ENCODE measurements around the gene NCOA7. TPM values are rescaled to one million over a fixed set of nuclear protein-coding genes. Genes with fewer than 3 reads are reported as not detected.

NCOA7 gene
- total RNA-seq, 4 donors from 2014 or later = 6.8 to 14.9 (median 13.3) TPM

DNA sequence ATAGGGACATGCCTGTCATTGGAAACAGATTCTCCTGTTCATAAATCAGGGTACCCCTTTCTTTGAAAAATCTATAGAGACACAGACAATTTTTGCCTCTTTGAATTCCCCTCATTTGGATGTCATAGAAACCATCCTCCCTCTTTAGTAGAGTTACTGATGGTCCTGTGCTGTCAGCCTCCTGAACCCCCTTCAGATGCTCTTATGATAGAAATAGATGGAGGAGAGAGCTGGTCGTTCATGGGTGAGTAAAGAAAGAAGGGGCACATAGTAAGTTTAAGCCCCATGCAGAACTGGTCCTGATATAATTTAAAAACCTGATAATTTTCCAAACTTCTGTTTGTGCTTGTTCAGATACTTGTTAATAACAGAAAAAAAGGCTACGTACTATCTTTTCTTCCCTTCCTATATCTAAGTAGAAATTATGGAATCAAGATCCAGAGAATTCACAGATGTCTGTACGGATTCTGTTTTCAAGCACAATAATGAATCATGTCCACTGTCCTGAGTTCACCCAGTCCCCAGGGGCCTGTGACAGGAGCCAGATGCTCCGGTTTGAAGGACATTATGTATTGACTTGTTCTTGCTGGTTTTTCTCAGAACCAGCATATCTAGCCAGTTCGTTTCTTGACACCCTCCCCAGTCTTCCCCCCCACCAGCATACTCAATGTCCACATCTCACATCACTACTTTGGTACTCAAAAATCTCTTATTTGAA lies 78.1 kb downstream of the NCOA7 start:
- no peak overlapping the region for H3K4me3 ChIP-seq (ENCODE audit: low read depth, poor library complexity, severe bottlenecking)
- WGBS, 2 donors = 63 to 67% methylated on average over 5 of the region's 5 CpGs
- intact Hi-C loops (cut with DNase I; ENCODE audit: low total_unique reads) = no loop called here
- TF ChIP-seq, protein P1, sequence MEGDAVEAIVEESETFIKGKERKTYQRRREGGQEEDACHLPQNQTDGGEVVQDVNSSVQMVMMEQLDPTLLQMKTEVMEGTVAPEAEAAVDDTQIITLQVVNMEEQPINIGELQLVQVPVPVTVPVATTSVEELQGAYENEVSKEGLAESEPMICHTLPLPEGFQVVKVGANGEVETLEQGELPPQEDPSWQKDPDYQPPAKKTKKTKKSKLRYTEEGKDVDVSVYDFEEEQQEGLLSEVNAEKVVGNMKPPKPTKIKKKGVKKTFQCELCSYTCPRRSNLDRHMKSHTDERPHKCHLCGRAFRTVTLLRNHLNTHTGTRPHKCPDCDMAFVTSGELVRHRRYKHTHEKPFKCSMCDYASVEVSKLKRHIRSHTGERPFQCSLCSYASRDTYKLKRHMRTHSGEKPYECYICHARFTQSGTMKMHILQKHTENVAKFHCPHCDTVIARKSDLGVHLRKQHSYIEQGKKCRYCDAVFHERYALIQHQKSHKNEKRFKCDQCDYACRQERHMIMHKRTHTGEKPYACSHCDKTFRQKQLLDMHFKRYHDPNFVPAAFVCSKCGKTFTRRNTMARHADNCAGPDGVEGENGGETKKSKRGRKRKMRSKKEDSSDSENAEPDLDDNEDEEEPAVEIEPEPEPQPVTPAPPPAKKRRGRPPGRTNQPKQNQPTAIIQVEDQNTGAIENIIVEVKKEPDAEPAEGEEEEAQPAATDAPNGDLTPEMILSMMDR (IDR thresholded peaks at IDR 0.05) = no peak
- TF ChIP-seq POLR2A (IDR thresholded peaks at IDR 0.05) = no peak
- DNase-seq (ENCODE audit: low spot score in 2 of 2) = peak in 1 of 2 donors; percentile 42

DNA sequence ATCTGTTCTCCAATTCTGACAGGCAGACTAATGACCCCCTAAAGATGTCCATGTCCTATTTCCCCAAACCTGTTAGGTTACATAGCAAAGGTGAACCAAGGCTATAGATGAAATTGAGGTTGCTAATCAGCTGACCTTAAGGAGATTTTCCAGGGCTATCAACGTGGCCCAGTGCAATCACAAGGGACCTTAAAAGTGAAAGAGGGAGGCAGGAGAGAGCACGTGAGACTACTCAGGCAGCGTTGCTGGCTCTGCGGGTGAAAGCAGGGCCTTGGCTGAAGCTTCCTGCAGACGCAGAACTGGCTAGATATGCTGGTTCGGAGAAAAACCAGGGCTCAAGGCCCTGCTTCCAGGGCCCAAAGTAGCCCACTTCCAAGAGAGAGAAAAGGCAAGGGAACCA lies 78.7 kb downstream of the NCOA7 start:
- no peak for DNase-seq (ENCODE audit: low spot score in 2 of 2)
- no peak overlapping the region for H3K4me3 ChIP-seq (ENCODE audit: low read depth, poor library complexity, severe bottlenecking)
- TF ChIP-seq, protein P1 (IDR thresholded peaks at IDR 0.05) = no peak
- intact Hi-C loops (cut with DNase I; ENCODE audit: low total_unique reads) = no loop called here
- 89 to 93% methylated on average over 6 of the region's 6 CpGs for WGBS, 2 donors

DNA sequence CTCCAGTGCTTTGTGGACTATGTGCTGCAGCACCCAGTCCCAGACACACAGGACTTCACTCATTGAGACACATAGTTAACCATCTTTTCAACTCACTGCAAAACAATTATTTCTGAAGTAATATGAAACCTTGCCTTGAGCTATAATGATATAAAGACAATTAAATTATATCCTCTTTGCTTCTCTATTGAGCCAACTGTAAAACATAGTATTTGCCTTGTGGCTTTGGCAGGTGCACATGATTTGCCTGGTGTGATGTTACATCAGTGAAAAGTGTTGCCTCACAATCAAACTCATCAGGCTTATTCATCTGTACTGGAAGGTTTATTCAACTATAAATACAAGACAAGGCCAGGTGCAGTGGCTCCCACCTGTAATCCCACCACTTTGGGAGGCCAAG lies 80.6 kb downstream of the NCOA7 start:
- H3K4me3 ChIP-seq (ENCODE audit: low read depth, poor library complexity, severe bottlenecking) = no peak overlapping the region
- TF ChIP-seq, protein P1 (IDR thresholded peaks at IDR 0.05) = no peak
- TF ChIP-seq POLR2A (IDR thresholded peaks at IDR 0.05) = no peak
- DNase-seq (ENCODE audit: low spot score in 2 of 2) = no peak
- intact Hi-C loops (cut with DNase I; ENCODE audit: low total_unique reads) = no loop called here

DNA sequence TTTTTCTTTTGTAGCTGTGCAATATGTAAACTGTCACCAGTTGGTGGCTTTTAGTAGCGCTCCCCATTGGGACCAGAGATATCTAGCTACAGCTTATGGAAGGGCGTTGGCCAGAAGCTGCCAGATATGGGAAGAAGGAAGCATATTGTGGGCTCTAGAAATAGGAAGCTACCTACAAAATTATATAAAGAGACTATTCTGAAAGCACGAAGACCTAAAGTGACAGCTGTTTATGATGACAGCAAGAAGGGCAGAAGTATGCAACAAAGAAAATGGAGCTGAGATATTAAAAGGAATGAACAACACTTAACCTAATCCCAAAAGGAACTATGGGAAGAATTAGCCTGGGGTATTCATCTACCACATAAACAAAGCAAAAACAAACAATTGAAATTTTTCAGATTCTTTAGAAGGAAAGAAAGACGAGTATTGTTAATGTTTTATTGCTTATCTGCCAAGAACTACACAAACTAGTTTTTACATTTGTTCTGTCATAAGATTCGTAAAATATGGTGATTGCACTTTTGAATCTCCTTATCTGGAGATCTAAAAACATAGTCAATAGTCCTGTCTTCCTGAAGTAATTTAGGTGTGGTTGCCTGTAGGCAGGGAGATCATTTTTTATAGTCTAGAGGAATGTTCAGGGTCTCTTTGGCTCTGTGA lies 81.6 kb downstream of the NCOA7 start:
- H3K4me3 ChIP-seq (ENCODE audit: low read depth, poor library complexity, severe bottlenecking) = no peak overlapping the region
- no peak for DNase-seq (ENCODE audit: low spot score in 2 of 2)
- 56 to 65% methylated on average over 5 of the region's 5 CpGs for WGBS, 2 donors
- TF ChIP-seq, protein P1 (IDR thresholded peaks at IDR 0.05) = no peak
- TF ChIP-seq POLR2A (IDR thresholded peaks at IDR 0.05) = no peak
- intact Hi-C loops (cut with DNase I; ENCODE audit: low total_unique reads) = no loop called here

DNA sequence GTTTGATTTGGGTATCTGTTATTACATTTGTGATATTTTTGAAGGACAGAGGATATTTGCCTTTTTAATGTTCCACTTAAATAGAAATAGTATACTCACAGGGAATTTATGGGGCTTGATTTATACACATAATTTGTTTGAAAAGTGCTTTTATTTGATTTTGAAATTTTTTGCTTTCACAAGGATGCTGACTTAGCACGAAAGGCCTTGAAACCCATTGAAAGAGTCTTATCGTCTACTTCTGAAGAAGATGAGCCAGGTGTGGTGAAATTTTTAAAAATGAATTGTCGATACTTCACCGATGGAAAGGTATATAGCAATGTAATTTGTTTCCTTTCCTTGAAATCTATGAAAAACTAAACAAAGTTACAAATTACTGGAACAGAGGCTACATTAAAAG lies 91.5 kb downstream of the NCOA7 start:
- whole genome bisulfite sequencing, 2 donors = 97 to 98% methylated on average over 4 of the region's 4 CpGs
- TF ChIP-seq POLR2A (IDR thresholded peaks at IDR 0.05) = no peak
- no peak for DNase-seq (ENCODE audit: low spot score in 2 of 2)
- intact Hi-C loops (cut with DNase I; ENCODE audit: low total_unique reads) = no loop called here
- no peak overlapping the region for H3K4me3 ChIP-seq (ENCODE audit: low read depth, poor library complexity, severe bottlenecking)

DNA sequence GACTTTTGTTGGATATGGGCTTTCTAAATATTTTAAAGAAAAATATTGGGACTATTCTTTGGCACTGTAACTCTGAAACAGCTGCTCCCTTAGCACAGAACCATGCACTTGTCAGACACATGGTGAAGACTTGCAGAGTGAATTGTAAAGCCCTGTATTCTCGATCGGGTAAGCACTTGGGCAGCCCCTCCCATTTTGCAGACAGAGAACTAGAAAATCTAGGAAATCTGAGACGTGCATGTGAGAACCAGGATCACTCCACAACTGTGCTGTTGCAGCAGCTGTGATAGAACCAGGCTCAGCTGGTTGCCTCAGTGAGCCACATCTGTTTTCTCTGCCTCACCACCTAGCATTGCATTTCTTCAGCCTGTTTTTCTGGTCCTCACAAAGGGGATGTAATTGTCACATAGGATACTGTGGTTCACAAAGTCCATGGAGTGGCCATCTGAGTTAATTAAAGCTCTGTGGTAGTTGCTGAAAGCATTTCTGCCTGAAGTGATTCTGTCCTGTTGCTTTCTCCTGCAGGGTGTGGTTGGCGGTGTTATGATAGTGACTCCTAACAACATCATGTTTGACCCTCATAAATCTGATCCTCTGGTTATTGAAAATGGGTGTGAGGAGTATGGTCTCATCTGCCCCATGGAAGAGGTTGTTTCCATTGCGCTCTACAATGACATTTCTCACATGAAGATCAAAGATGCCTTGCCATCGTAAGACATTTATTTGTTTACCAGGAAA lies 94.0 kb downstream of the NCOA7 start:
- H3K4me3 ChIP-seq (ENCODE audit: low read depth, poor library complexity, severe bottlenecking) = no peak overlapping the region
- 81 to 84% methylated on average over 6 of the region's 6 CpGs for WGBS, 2 donors
- no peak for DNase-seq (ENCODE audit: low spot score in 2 of 2)
- TF ChIP-seq, protein P1 (IDR thresholded peaks at IDR 0.05) = no peak
- no peak for TF ChIP-seq POLR2A (IDR thresholded peaks at IDR 0.05)
- intact Hi-C loops (cut with DNase I; ENCODE audit: low total_unique reads) = no loop called here
